ENCODE measurements around the gene LEMD1.

DNA sequence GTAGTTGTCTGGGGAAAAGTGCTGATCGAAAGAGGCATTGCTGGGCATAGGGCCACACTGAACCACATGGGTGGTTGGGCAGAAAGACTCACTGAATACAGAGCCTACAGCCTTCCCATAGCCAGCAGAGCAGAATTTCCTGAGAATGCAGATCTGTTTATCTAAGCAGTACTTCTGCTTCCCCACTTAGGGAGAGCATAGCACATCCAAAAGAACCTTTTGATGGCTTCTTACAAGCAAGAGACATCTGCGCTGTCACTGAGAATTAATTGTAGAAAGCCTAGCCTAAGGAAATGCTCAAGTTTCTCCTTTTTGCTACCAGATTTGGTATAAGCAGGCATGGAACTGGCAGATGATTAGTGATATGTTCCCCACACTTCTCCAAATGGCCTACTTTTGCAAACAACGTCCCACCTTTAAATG, 52.1 kb downstream of the LEMD1 start:
- TF ChIP-seq, protein P1, sequence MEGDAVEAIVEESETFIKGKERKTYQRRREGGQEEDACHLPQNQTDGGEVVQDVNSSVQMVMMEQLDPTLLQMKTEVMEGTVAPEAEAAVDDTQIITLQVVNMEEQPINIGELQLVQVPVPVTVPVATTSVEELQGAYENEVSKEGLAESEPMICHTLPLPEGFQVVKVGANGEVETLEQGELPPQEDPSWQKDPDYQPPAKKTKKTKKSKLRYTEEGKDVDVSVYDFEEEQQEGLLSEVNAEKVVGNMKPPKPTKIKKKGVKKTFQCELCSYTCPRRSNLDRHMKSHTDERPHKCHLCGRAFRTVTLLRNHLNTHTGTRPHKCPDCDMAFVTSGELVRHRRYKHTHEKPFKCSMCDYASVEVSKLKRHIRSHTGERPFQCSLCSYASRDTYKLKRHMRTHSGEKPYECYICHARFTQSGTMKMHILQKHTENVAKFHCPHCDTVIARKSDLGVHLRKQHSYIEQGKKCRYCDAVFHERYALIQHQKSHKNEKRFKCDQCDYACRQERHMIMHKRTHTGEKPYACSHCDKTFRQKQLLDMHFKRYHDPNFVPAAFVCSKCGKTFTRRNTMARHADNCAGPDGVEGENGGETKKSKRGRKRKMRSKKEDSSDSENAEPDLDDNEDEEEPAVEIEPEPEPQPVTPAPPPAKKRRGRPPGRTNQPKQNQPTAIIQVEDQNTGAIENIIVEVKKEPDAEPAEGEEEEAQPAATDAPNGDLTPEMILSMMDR (conservative IDR thresholded peaks at IDR 0.05; ENCODE audit: low read depth, low read length) = no peak
- TF ChIP-seq EZH2 (IDR thresholded peaks at IDR 0.05; ENCODE audit: low read length, unreplicated experiment) = no peak

Measured in PC-3 (cell line).